H9 (cell line): ENCODE results near the gene MUS81. TPM values are rescaled to one million over a fixed set of nuclear protein-coding genes. Genes with fewer than 3 reads are reported as not detected.

ENCODE experiments used
- DNase-seq: peaks from one replicate; pipeline ENCODE4 v3.0.0-alpha.2; 2017
- H2AFZ ChIP-seq: one replicate; pipeline ENCODE4 v1.6.1; 2013; ENCODE audit warnings: mild to moderate bottlenecking, low read length, control low read depth, moderate library complexity
- H2AK5ac ChIP-seq: 2 replicates; pipeline ENCODE4 v1.6.1; 2013; ENCODE audit warnings: low read length, control low read depth, mixed read lengths; ENCODE audit not compliant: insufficient read length
- H2BK120ac ChIP-seq: one replicate; pipeline ENCODE4 v1.6.1; 2013; ENCODE audit warnings: low read depth, mild to moderate bottlenecking, low read length, control low read depth, inconsistent platforms; ENCODE audit not compliant: poor library complexity, severe bottlenecking
- H2BK12ac ChIP-seq: 2 replicates; pipeline ENCODE4 v1.6.1; 2013; ENCODE audit warnings: low read length, control low read depth, mixed read lengths, low read depth; ENCODE audit not compliant: insufficient read length
- H2BK15ac ChIP-seq: 2 replicates; pipeline ENCODE4 v1.6.1; 2013; ENCODE audit warnings: low read depth, low read length, control low read depth
- H2BK20ac ChIP-seq: one replicate; pipeline ENCODE4 v1.6.1; 2013; ENCODE audit warnings: low read depth, mild to moderate bottlenecking, low read length, control low read depth, inconsistent platforms; ENCODE audit not compliant: poor library complexity, severe bottlenecking
- H2BK5ac ChIP-seq: 2 replicates; pipeline ENCODE4 v1.6.1; 2013; ENCODE audit warnings: low read length, control low read depth, mixed read lengths; ENCODE audit not compliant: insufficient read length
- H3K14ac ChIP-seq: 2 replicates; pipeline ENCODE4 v1.6.1; 2013; ENCODE audit warnings: low read length, control low read depth; ENCODE audit not compliant: insufficient read depth
- H3K18ac ChIP-seq: 2 replicates; pipeline ENCODE4 v1.6.1; 2013; ENCODE audit warnings: low read depth, mild to moderate bottlenecking, mixed read lengths, low read length, control low read depth; ENCODE audit not compliant: insufficient read length
- H3K23ac ChIP-seq: 2 replicates; pipeline ENCODE4 v1.6.1; 2013; ENCODE audit warnings: low read length, control low read depth, mixed read lengths, low read depth; ENCODE audit not compliant: insufficient read length
- H3K23me2 ChIP-seq: 2 replicates; pipeline ENCODE4 v1.6.1; 2013; ENCODE audit warnings: low read depth, mild to moderate bottlenecking, mixed read lengths, low read length, control low read depth; ENCODE audit not compliant: insufficient read length, poor library complexity, severe bottlenecking
- H3K27ac ChIP-seq: 2 replicates; pipeline ENCODE4 v1.5.1; 2013; ENCODE audit warnings: low read length, control low read depth, mixed read lengths, low read depth; ENCODE audit not compliant: insufficient read length
- H3K27me3 ChIP-seq: 2 replicates; pipeline ENCODE4 v1.6.1; 2013; ENCODE audit warnings: low read length, control low read depth, inconsistent platforms; ENCODE audit not compliant: insufficient read depth
- H3K4ac ChIP-seq: 2 replicates; pipeline ENCODE4 v1.6.1; 2013; ENCODE audit warnings: low read depth, mild to moderate bottlenecking, control low read depth, inconsistent platforms, low read length, moderate library complexity
- H3K4me1 ChIP-seq: 2 replicates; pipeline ENCODE4 v1.6.1; 2013; ENCODE audit warnings: low read length, control low read depth, inconsistent platforms; ENCODE audit not compliant: insufficient read depth
- H3K4me2 ChIP-seq: 2 replicates; pipeline ENCODE4 v1.6.1; 2013; ENCODE audit warnings: low read length, control low read depth, mixed read lengths; ENCODE audit not compliant: insufficient read length, insufficient read depth
- H3K56ac ChIP-seq: 2 replicates; pipeline ENCODE4 v1.6.1; 2013; ENCODE audit warnings: low read depth, mild to moderate bottlenecking, mixed read lengths, low read length, control low read depth; ENCODE audit not compliant: insufficient read length
- H3K79me1 ChIP-seq: 2 replicates; pipeline ENCODE4 v1.6.1; 2013; ENCODE audit warnings: low read depth, mild to moderate bottlenecking, moderate library complexity, low read length, control low read depth, inconsistent platforms; ENCODE audit not compliant: insufficient read depth, poor library complexity, severe bottlenecking
- H3K79me2 ChIP-seq: 2 replicates; pipeline ENCODE4 v1.6.1; 2013; ENCODE audit warnings: low read length, control low read depth, inconsistent platforms; ENCODE audit not compliant: insufficient read depth
- H3K9ac ChIP-seq: 2 replicates; pipeline ENCODE4 v1.6.1; 2013; ENCODE audit warnings: low read length, control low read depth, mixed read lengths; ENCODE audit not compliant: insufficient read length; ENCODE audit errors: extremely low read depth
- H3K9me3 ChIP-seq: one replicate; pipeline ENCODE4 v1.6.1; 2013; ENCODE audit warnings: low read depth, low read length, inconsistent platforms; ENCODE audit not compliant: control insufficient read depth
- H3T11ph ChIP-seq: one replicate; pipeline ENCODE4 v1.6.1; 2013; ENCODE audit warnings: mild to moderate bottlenecking, low read length, control low read depth, inconsistent platforms
- H4K20me1 ChIP-seq: one replicate; pipeline ENCODE4 v1.6.1; 2013; ENCODE audit not compliant: control insufficient read depth, insufficient read length, insufficient read depth
- H4K5ac ChIP-seq: 2 replicates; pipeline ENCODE4 v1.6.1; 2013; ENCODE audit warnings: low read depth, mild to moderate bottlenecking, mixed read lengths, low read length, control low read depth; ENCODE audit not compliant: insufficient read length
- H4K8ac ChIP-seq: replicated peaks from 2 replicates; pipeline ENCODE4 v1.6.1; 2013; ENCODE audit warnings: low read length, control low read depth, mixed read lengths, low read depth; ENCODE audit not compliant: insufficient read length
- H4K91ac ChIP-seq: 2 replicates; pipeline ENCODE4 v1.6.1; 2013; ENCODE audit warnings: low read depth, mild to moderate bottlenecking, moderate library complexity, mixed read lengths, low read length, control low read depth; ENCODE audit not compliant: insufficient read length
- H3K27ac Mint-ChIP-seq, 3 experiments: 2 replicates in 2 of 3; 3 replicates in 1 of 3; pipeline ENCODE4 v1.8.0; 2020 to 2021; ENCODE audit warnings: mixed read lengths in 3 of 3, mild to moderate bottlenecking in 1 of 3, moderate library complexity in 1 of 3
- H3K27me3 Mint-ChIP-seq: 2 replicates; pipeline ENCODE4 v1.8.0; 2021; ENCODE audit warnings: low read depth, mild to moderate bottlenecking, moderate library complexity, mixed read lengths
- H3K36me3 Mint-ChIP-seq, 3 experiments: 2 replicates in 2 of 3; 3 replicates in 1 of 3; pipeline ENCODE4 v1.8.0; 2020 to 2021; ENCODE audit warnings: low read depth in 3 of 3, mixed read lengths in 3 of 3; ENCODE audit not compliant: insufficient read depth in 1 of 3
- H3K4me1 Mint-ChIP-seq, 2 experiments: 2 replicates each; pipeline ENCODE4 v1.8.0; 2020; ENCODE audit warnings: mixed read lengths in 2 of 2
- H3K4me3 Mint-ChIP-seq, 2 experiments: 2 replicates in 1 of 2; 3 replicates in 1 of 2; pipeline ENCODE4 v1.8.0; 2020 to 2021; ENCODE audit warnings: mild to moderate bottlenecking in 2 of 2, mixed read lengths in 2 of 2, moderate library complexity in 1 of 2
- H3K9me3 Mint-ChIP-seq, 2 experiments: 2 replicates in 1 of 2; 3 replicates in 1 of 2; pipeline ENCODE4 v1.8.0; 2020; ENCODE audit warnings: mild to moderate bottlenecking in 2 of 2, mixed read lengths in 2 of 2, moderate library complexity in 1 of 2
- WGBS: extraction: QIAGEN DNeasy Blood & Tissue Kit; methylation state at CpG from one replicate; pipeline ENCODE4 v1.1.7; 2013; ENCODE audit warnings: missing lambda C conversion rate, low lambda C conversion rate, mixed read lengths; ENCODE audit not compliant: insufficient read length; ENCODE audit errors: extremely low coverage; 5-methylcytosine and 5-hydroxymethylcytosine counted together
- total RNA-seq: library from RNA; stranded (reverse); gene quantifications from 2 replicates; pipeline ENCODE4 v1.2.1, GENCODE V29; 2021
- TF ChIP-seq, protein P1 (sequence below): fragments of 200-600 bp; sonication (generic); conservative IDR thresholded peaks from 3 replicates; pipeline ENCODE4 v1.8.0; 2021; ENCODE audit warnings: antibody characterized with exemption, mild to moderate bottlenecking

The MUS81 gene
- total RNA-seq, 1 experiment from 2014 or later: 49.2 TPM

DNA sequence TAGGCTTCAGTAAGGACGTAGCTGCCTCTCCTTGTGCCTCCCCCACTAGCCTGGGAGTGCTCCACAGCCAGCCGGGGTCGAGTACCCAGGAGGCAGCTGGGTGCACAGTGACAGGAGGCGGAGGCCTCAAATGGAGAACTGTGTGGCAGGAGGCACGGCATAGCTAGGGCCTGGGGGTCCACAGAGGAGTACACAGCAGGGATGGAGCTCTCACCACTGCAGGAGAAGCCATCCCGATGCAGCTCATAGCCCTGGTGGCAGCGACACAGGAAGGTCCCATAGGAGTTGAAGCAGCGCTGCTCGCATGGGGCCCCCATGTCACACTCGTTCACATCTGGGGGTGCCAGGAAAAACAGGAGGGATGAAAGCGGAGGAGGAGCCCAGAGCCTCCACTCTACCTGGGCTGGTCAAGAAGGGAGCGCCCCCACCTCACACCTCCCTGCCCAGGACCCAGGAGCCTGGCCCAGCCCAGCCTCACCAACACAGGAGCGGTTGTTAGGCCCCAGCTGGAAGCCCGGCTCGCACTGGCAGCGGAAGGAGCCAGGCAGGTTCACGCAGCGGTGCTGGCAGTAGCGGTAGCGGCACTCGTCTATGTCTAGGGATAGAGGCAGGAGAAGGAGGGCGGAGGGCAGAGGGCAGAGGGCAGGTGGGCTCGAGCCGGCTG is 9.5 kb downstream of the MUS81 start:
- no peak overlapping the region for H3K27ac Mint-ChIP-seq
- WGBS: no CpG with 5 or more reads among the region's 24 CpGs
- Histone ChIP-seq H3K23ac (no peak overlapping the region), H3T11ph (no peak overlapping the region), H2AK5ac (no peak overlapping the region), H3K9me3 (no peaks in the 10 kb centered on the region), H2BK12ac (no peak overlapping the region), H3K23me2 (peaks cover 8% of the 10 kb centered on the region), H3K79me2 (no peaks in the 10 kb centered on the region), H3K4ac (no peak overlapping the region), H2BK20ac (no peak overlapping the region), H2AFZ (no peak overlapping the region), H3K79me1 (no peaks in the 10 kb centered on the region), H4K8ac (no peak overlapping the region), H3K18ac (no peak overlapping the region), H3K27ac (no peak overlapping the region), H2BK5ac (no peak overlapping the region), H3K56ac (no peak overlapping the region), H3K14ac (no peak overlapping the region), H3K27me3 (peaks cover 3% of the 10 kb centered on the region; the same call in 1 of the 2 replicates), H4K20me1 (no peaks in the 10 kb centered on the region), H3K9ac (no peak overlapping the region), H4K5ac (no peak overlapping the region), H2BK15ac (no peak overlapping the region), H4K91ac (no peak overlapping the region), H3K4me2 (no peak overlapping the region), H2BK120ac (no peak overlapping the region), H3K4me1 (no peaks in the 10 kb centered on the region)
- H3K9me3 Mint-ChIP-seq: no peaks in the 10 kb centered on the region; a peak in 1 of 5 replicates
- H3K4me1 Mint-ChIP-seq: peaks cover 15 to 20% of the 10 kb centered on the region in 2 experiments
- TF ChIP-seq, protein P1, sequence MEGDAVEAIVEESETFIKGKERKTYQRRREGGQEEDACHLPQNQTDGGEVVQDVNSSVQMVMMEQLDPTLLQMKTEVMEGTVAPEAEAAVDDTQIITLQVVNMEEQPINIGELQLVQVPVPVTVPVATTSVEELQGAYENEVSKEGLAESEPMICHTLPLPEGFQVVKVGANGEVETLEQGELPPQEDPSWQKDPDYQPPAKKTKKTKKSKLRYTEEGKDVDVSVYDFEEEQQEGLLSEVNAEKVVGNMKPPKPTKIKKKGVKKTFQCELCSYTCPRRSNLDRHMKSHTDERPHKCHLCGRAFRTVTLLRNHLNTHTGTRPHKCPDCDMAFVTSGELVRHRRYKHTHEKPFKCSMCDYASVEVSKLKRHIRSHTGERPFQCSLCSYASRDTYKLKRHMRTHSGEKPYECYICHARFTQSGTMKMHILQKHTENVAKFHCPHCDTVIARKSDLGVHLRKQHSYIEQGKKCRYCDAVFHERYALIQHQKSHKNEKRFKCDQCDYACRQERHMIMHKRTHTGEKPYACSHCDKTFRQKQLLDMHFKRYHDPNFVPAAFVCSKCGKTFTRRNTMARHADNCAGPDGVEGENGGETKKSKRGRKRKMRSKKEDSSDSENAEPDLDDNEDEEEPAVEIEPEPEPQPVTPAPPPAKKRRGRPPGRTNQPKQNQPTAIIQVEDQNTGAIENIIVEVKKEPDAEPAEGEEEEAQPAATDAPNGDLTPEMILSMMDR: no peak
- no peak overlapping the region for H3K4me3 Mint-ChIP-seq
- DNase-seq: no peak
- peaks cover 7% of the 10 kb centered on the region for H3K27me3 Mint-ChIP-seq
- H3K36me3 Mint-ChIP-seq: peaks cover 5 to 12% (median 11%) of the 10 kb centered on the region in 3 experiments; a peak in 5 of 7 replicates
